Ecto neural progenitor cell (in vitro differentiated cells): Measurements from ENCODE around the gene METTL4.
"Not testable (repeated sequence)": the region's sequence is repeated elsewhere in the genome, so short reads cannot be mapped to it uniquely, and the experiment has no call there.

Source experiments
- DNase-seq: peaks from one replicate; pipeline ENCODE4 v3.0.0-alpha.2; 2018; ENCODE audit warnings: low spot score

The METTL4 gene

GRCh38 chr18:2564373-2564772 is 6.9 kb downstream of the METTL4 start:
- DNase-seq: no peak

GRCh38 chr18:2559249-2559648 is 12.1 kb downstream of the METTL4 start:
- no peak for DNase-seq

DNA sequence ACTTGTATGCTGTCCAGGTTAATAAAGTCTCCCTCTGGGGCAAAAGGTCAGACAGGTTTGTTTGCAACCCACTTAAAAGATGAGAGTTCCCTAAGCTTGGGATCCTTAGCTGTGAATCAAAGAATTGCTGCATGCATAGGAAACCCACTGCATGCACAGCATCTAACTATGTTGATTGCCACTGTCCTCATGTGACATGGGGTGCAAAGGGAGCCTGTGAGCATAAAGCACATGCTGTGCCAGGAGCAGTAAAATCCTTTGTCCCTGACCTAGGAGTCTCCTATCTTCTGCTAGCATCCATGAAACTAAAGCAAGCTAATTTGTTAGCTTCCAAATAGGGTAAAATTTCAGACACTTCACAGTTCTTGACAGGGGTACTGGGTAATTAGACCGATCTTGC is 13.8 kb downstream of the METTL4 start:
- no peak for DNase-seq

- DNase-seq: no peak
Observed at GRCh38 chr18:2555895-2556294, 15.4 kb downstream of the METTL4 start.

- DNase-seq: no peak
Observed at GRCh38 chr18:2554696-2555095, 16.6 kb downstream of the METTL4 start.

GRCh38 chr18:2551425-2551824 is 19.9 kb downstream of the METTL4 start:
- no peak for DNase-seq

- no peak for DNase-seq
Observed at GRCh38 chr18:2549462-2549861, 21.8 kb downstream of the METTL4 start.

DNA sequence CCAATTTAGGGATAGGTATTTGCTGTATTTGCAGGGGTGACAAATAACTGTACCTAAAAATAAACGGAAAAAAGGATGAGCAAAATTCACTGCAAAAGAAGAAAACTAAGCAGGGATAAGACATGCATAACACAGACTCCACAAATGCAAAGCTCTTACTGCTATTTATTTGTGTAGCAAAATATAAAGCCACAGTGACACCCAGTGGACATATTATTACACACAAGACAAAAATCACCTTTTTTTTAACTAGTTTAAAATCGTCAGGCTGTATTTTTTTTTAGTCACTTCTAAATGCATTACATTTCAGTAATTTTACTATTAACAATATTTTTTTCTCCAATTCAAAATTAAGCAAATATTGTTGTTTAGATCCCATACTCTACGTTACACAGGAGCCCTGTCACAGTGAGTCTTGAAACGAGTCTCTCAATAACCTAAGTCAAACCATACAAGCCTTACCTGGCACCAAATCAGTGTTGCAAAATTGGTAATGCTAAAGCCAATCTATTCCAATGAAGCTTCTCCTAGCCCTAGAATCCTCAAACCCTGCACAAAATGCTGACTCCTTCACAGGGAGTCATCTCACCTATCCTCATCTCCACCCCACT is 23.7 kb downstream of the METTL4 start:
- no peak for DNase-seq

- no peak for DNase-seq
Observed at GRCh38 chr18:2545155-2545554, 26.1 kb downstream of the METTL4 start.

DNA sequence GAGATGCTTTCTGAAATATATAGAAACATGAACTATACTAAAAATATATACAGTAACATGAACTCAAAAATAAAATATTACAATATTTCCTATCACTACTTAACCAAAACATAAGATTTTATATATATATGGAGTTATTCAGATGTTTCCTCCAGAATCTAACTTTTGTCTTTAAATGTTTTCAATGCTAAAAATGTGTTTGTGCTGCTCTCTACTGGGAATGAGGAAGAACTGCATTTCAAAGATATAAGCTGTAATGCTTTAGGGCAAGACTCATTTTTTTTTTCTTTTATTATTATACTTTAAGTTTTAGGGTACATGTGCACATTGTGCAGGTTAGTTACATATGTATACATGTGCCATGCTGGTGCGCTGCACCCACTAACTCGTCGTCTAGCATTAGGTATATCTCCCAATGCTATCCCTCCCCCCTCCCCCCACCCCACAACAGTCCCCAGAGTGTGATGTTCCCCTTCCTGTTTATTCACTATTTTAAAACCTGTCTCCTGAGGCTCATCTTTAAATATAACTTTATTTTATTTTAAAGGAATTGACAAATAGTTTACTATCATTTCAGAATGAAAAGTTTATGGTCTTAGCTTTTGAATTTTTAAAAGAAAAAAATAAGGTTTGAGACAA is 29.3 kb downstream of the METTL4 start:
- DNase-seq: not testable (repeated sequence)

DNA sequence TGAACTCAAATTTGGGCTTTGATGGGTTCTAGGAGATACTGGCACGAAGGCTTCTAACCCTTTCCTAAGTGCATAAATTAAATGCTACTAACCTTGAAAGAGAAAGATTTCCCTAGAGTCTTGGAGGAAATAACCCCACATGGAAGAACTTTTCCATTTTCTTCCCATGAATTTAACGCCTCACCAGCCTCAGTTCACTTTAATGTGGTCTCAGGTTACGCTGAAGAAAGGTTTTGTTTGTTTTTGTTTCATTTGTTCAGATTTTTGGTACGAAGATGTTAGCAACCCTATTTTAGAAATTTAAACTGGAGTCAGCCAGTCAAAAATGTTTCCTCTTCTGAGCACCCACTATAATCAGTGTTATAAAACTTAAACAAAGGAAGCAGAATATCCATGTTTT is 30.7 kb downstream of the METTL4 start:
- DNase-seq: no peak

GRCh38 chr18:2538844-2539243 is 32.5 kb downstream of the METTL4 start:
- DNase-seq: no peak

- DNase-seq: no peak
Observed at GRCh38 chr18:2538236-2538635, 33.1 kb downstream of the METTL4 start.

GRCh38 chr18:2537296-2537695 is 34.0 kb downstream of the METTL4 start:
- DNase-seq: no peak

DNA sequence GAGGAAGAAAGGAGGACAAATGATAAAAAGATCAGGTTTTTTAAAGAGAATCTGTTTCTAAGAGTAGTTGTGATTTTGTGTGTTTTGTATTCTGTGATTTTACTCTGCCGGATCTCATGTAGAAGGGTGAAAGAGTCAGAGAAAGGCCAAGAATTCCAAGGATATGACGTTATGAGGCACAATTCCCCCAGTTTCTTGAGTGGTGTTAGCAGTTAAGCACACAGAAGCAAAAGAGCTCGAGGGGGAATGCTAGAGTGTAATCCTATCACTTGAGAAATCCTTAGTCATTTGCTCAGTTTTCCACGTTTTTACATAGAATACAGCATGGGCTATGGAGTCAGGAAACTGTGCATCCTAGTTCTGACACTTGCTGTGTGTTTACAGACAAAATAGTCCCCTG is 34.8 kb downstream of the METTL4 start:
- no peak for DNase-seq

GRCh38 chr18:2536063-2536462 is 35.2 kb downstream of the METTL4 start:
- DNase-seq: no peak

DNA sequence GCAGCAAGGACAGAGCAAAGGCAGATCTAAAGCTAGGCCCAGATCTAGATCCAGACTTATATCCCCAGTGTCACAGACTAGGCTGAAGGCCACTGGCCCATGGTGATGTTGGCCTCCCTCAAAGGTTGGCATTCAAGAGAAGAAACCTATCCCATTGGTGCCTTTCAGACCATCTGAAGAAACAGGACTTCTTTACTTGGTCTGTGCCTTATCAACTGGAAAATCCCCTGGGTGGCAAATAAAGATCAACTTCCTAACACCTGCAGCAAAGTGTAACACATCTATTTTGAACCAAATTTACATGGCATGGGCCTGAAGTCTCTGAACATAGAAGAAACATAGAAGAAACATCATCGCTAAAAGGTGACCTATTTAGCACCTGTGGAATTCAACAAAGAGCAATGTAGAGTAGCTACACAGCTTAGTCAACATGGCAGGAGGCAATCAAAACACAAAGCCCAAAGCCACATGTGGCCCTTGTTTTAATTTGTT is 35.8 kb downstream of the METTL4 start:
- DNase-seq: no peak

DNA sequence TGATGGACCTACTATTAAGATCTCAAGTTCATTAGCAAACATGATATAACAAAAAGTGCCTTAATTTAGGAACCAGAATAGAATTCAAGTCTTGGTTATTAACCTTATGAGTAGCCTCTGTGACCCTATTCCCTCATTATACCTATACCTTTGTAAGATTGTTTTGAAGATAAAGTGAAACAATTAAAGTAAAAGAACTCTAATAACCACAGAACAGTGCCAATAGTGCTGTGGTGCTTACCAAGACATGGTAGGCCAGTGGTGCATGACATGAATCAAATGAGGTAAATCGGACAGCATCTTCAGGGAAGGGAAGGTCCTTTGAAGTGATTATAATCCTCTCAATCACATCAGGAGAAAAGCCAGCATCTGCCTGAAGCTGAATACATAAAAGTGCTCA is 36.4 kb downstream of the METTL4 start:
- no peak for DNase-seq

DNA sequence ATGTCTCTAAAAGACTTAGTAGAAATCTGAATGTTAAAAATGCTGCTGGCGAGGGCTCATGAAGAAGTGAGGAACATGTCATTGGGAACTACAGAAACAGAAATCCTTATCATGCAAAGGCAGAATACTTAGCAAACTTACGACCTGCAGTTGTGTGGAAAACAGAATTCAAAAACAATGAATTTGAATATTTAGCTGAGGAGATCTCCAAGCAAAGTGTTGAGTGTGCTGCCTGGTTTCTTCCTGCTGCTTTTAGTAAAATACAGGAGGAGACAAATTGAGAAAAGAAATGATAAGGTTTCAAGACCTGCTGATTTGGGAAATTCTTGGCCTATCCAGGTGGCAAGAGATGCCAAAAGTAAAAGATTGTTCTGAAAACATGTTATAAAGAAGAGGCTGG is 38.5 kb downstream of the METTL4 start:
- no peak for DNase-seq

- DNase-seq: no peak
Observed at GRCh38 chr18:2531751-2532150, 39.6 kb downstream of the METTL4 start.

- DNase-seq: no peak
Observed at GRCh38 chr18:2529154-2529553, 42.2 kb downstream of the METTL4 start.

- no peak for DNase-seq
Observed at GRCh38 chr18:2526329-2526728, 45.0 kb downstream of the METTL4 start.

DNA sequence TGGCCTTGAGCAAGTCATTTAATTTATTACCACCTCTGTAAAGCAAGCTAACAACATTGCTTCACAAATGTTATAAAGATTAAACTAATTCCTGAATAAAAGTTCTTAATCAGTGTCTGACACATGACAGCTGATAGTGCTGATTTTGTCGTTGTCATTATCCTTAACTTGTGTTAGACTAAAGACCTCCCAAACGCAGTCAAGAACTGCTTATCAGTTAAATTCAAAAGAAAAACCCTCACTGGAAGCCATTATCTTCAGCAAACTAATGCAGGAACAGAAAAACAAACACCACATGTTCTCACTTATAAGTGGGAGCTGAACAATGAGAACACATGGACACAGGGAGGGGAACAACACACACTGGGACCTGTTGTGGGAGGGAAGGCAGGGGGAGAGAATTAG is 46.5 kb downstream of the METTL4 start:
- DNase-seq: not testable (repeated sequence)

- no peak for DNase-seq
Observed at GRCh38 chr18:2522112-2522511, 49.2 kb downstream of the METTL4 start.
